Measurements from ENCODE around the gene SNTG2.

The SNTG2 gene

GRCh38 chr2:1125217-1125616, 174.6 kb downstream of the SNTG2 start:
- Histone ChIP-seq H2BK15ac (ENCODE audit: low read length) (no peak overlapping the region), H3K9me3 (replicated peaks in 1 of 2; ENCODE audit: control insufficient read depth in 2 of 2, insufficient read depth in 1 of 2, low read depth in 1 of 2, low read length in 2 of 2) (no peaks in the 10 kb centered on the region), H3K14ac (ENCODE audit: low read length) (no peak overlapping the region), H2AFZ (ENCODE audit: low read length) (no peak overlapping the region), H2BK120ac (ENCODE audit: low read depth, low read length) (no peak overlapping the region), H3K27ac (replicated peaks; ENCODE audit: low read length) (no peak overlapping the region), H3K79me1 (ENCODE audit: low read depth, low read length) (no peaks in the 10 kb centered on the region), H3K9ac (ENCODE audit: low read depth, low read length, poor library complexity) (no peak overlapping the region), H3K27me3 (ENCODE audit: control insufficient read depth in 3 of 3, insufficient read depth in 3 of 3, low read depth in 1 of 3, low read length in 3 of 3) (no peaks in the 10 kb centered on the region), H3K4me3 (ENCODE audit: low read length in 2 of 2) (no peak overlapping the region), H3K4me1 (ENCODE audit: control insufficient read depth in 2 of 2, insufficient read depth in 1 of 2, low read depth in 1 of 2, low read length in 2 of 2) (no peaks in the 10 kb centered on the region), H4K8ac (ENCODE audit: low read depth, low read length) (no peak overlapping the region), H2BK12ac (ENCODE audit: low read length) (no peak overlapping the region), H2BK5ac (ENCODE audit: low read length) (no peak overlapping the region), H2AK5ac (ENCODE audit: low read depth, low read length) (no peak overlapping the region), H3K36me3 (replicated peaks in 1 of 2; ENCODE audit: control insufficient read depth in 2 of 2, insufficient read depth in 2 of 2, low read length in 2 of 2) (no peaks in the 10 kb centered on the region), H3K18ac (ENCODE audit: low read length) (no peak overlapping the region), H4K91ac (ENCODE audit: low read depth, low read length, poor library complexity) (no peak overlapping the region), H3K4me2 (ENCODE audit: insufficient read depth, low read length, poor library complexity, severe bottlenecking) (no peak overlapping the region), H3K23ac (ENCODE audit: low read depth, low read length, poor library complexity) (no peak overlapping the region), H3K4ac (ENCODE audit: low read length) (no peak overlapping the region)
- WGBS, 2 donors (ENCODE audit: extremely low coverage in 2 of 2, insufficient read length in 2 of 2, insufficient replicate concordance in 1 of 2), result no CpG with 5 or more reads among the region's 1 CpG
- no peak for DNase-seq (ENCODE audit: low spot score)

- H2AFZ ChIP-seq (ENCODE audit: low read length), result no peak overlapping the region
- no CpG with 5 or more reads among the region's 3 CpGs for WGBS, 2 donors (ENCODE audit: extremely low coverage in 2 of 2, insufficient read length in 2 of 2, insufficient replicate concordance in 1 of 2)
- no peaks in the 10 kb centered on the region for H3K27me3 ChIP-seq (ENCODE audit: control insufficient read depth in 3 of 3, insufficient read depth in 3 of 3, low read depth in 1 of 3, low read length in 3 of 3)
- H4K8ac ChIP-seq (ENCODE audit: low read depth, low read length), result no peak overlapping the region
- H3K4ac ChIP-seq (ENCODE audit: low read length), result no peak overlapping the region
- no peak overlapping the region for H2AK5ac ChIP-seq (ENCODE audit: low read depth, low read length)
- H3K36me3 ChIP-seq (replicated peaks in 1 of 2; ENCODE audit: control insufficient read depth in 2 of 2, insufficient read depth in 2 of 2, low read length in 2 of 2), result no peaks in the 10 kb centered on the region
- H4K91ac ChIP-seq (ENCODE audit: low read depth, low read length, poor library complexity), result no peak overlapping the region
- H2BK120ac ChIP-seq (ENCODE audit: low read depth, low read length), result no peak overlapping the region
- H3K79me1 ChIP-seq (ENCODE audit: low read depth, low read length), result no peaks in the 10 kb centered on the region
- no peak overlapping the region for H3K18ac ChIP-seq (ENCODE audit: low read length)
- H2BK5ac ChIP-seq (ENCODE audit: low read length), result no peak overlapping the region
- no peak for DNase-seq (ENCODE audit: low spot score)
- H2BK12ac ChIP-seq (ENCODE audit: low read length), result no peak overlapping the region
- no peak overlapping the region for H2BK15ac ChIP-seq (ENCODE audit: low read length)
- no peaks in the 10 kb centered on the region for H3K4me1 ChIP-seq (ENCODE audit: control insufficient read depth in 2 of 2, insufficient read depth in 1 of 2, low read depth in 1 of 2, low read length in 2 of 2)
- H3K23ac ChIP-seq (ENCODE audit: low read depth, low read length, poor library complexity), result no peak overlapping the region
- no peaks in the 10 kb centered on the region for H3K9me3 ChIP-seq (replicated peaks in 1 of 2; ENCODE audit: control insufficient read depth in 2 of 2, insufficient read depth in 1 of 2, low read depth in 1 of 2, low read length in 2 of 2)
- no peak overlapping the region for H3K4me2 ChIP-seq (ENCODE audit: insufficient read depth, low read length, poor library complexity, severe bottlenecking)
- no peak overlapping the region for H3K9ac ChIP-seq (ENCODE audit: low read depth, low read length, poor library complexity)
- H3K4me3 ChIP-seq (ENCODE audit: low read length in 2 of 2), result no peak overlapping the region
- no peak overlapping the region for H3K27ac ChIP-seq (replicated peaks; ENCODE audit: low read length)
- H3K14ac ChIP-seq (ENCODE audit: low read length), result no peak overlapping the region
Observed at GRCh38 chr2:1125633-1126370, 175.2 kb downstream of the SNTG2 start.

GRCh38 chr2:1129982-1130381, 179.3 kb downstream of the SNTG2 start:
- no peak overlapping the region for H3K18ac ChIP-seq (ENCODE audit: low read length)
- peaks cover 0 to 3% of the 10 kb centered on the region in 2 donors for H3K4me1 ChIP-seq (ENCODE audit: control insufficient read depth in 2 of 2, insufficient read depth in 1 of 2, low read depth in 1 of 2, low read length in 2 of 2)
- H2AK5ac ChIP-seq (ENCODE audit: low read depth, low read length), result no peak overlapping the region
- no peak for DNase-seq (ENCODE audit: low spot score)
- H2BK120ac ChIP-seq (ENCODE audit: low read depth, low read length), result no peak overlapping the region
- H4K8ac ChIP-seq (ENCODE audit: low read depth, low read length), result no peak overlapping the region
- no peak overlapping the region for H3K4me3 ChIP-seq (ENCODE audit: low read length in 2 of 2)
- H3K9ac ChIP-seq (ENCODE audit: low read depth, low read length, poor library complexity), result no peak overlapping the region
- H2BK12ac ChIP-seq (ENCODE audit: low read length), result no peak overlapping the region
- H3K23ac ChIP-seq (ENCODE audit: low read depth, low read length, poor library complexity), result no peak overlapping the region
- H3K4ac ChIP-seq (ENCODE audit: low read length), result no peak overlapping the region
- H3K79me1 ChIP-seq (ENCODE audit: low read depth, low read length), result no peaks in the 10 kb centered on the region
- H3K9me3 ChIP-seq (replicated peaks in 1 of 2; ENCODE audit: control insufficient read depth in 2 of 2, insufficient read depth in 1 of 2, low read depth in 1 of 2, low read length in 2 of 2), result no peaks in the 10 kb centered on the region
- H2AFZ ChIP-seq (ENCODE audit: low read length), result no peak overlapping the region
- H3K36me3 ChIP-seq (replicated peaks in 1 of 2; ENCODE audit: control insufficient read depth in 2 of 2, insufficient read depth in 2 of 2, low read length in 2 of 2), result no peaks in the 10 kb centered on the region
- no peak overlapping the region for H3K14ac ChIP-seq (ENCODE audit: low read length)
- H3K27me3 ChIP-seq (ENCODE audit: control insufficient read depth in 3 of 3, insufficient read depth in 3 of 3, low read depth in 1 of 3, low read length in 3 of 3), result no peaks in the 10 kb centered on the region
- H3K4me2 ChIP-seq (ENCODE audit: insufficient read depth, low read length, poor library complexity, severe bottlenecking), result no peak overlapping the region
- H2BK5ac ChIP-seq (ENCODE audit: low read length), result no peak overlapping the region
- H2BK15ac ChIP-seq (ENCODE audit: low read length), result no peak overlapping the region
- H3K27ac ChIP-seq (replicated peaks; ENCODE audit: low read length), result no peak overlapping the region
- H4K91ac ChIP-seq (ENCODE audit: low read depth, low read length, poor library complexity), result no peak overlapping the region

GRCh38 chr2:1130922-1131321, 180.3 kb downstream of the SNTG2 start:
- Histone ChIP-seq H2AK5ac (ENCODE audit: low read depth, low read length) (no peak overlapping the region), H3K4me1 (ENCODE audit: control insufficient read depth in 2 of 2, insufficient read depth in 1 of 2, low read depth in 1 of 2, low read length in 2 of 2) (peaks cover 0 to 3% of the 10 kb centered on the region in 2 donors), H3K36me3 (replicated peaks in 1 of 2; ENCODE audit: control insufficient read depth in 2 of 2, insufficient read depth in 2 of 2, low read length in 2 of 2) (no peaks in the 10 kb centered on the region), H4K91ac (ENCODE audit: low read depth, low read length, poor library complexity) (no peak overlapping the region), H3K23ac (ENCODE audit: low read depth, low read length, poor library complexity) (no peak overlapping the region), H2BK15ac (ENCODE audit: low read length) (no peak overlapping the region), H2BK5ac (ENCODE audit: low read length) (no peak overlapping the region), H2BK12ac (ENCODE audit: low read length) (no peak overlapping the region), H4K8ac (ENCODE audit: low read depth, low read length) (no peak overlapping the region), H3K79me1 (ENCODE audit: low read depth, low read length) (no peaks in the 10 kb centered on the region), H3K27ac (replicated peaks; ENCODE audit: low read length) (no peak overlapping the region), H3K9ac (ENCODE audit: low read depth, low read length, poor library complexity) (no peak overlapping the region), H3K4ac (ENCODE audit: low read length) (no peak overlapping the region), H2BK120ac (ENCODE audit: low read depth, low read length) (no peak overlapping the region), H3K27me3 (ENCODE audit: control insufficient read depth in 3 of 3, insufficient read depth in 3 of 3, low read depth in 1 of 3, low read length in 3 of 3) (no peaks in the 10 kb centered on the region), H3K9me3 (replicated peaks in 1 of 2; ENCODE audit: control insufficient read depth in 2 of 2, insufficient read depth in 1 of 2, low read depth in 1 of 2, low read length in 2 of 2) (no peaks in the 10 kb centered on the region), H3K18ac (ENCODE audit: low read length) (no peak overlapping the region), H3K4me2 (ENCODE audit: insufficient read depth, low read length, poor library complexity, severe bottlenecking) (no peak overlapping the region), H3K4me3 (ENCODE audit: low read length in 2 of 2) (no peak overlapping the region), H2AFZ (ENCODE audit: low read length) (no peak overlapping the region), H3K14ac (ENCODE audit: low read length) (no peak overlapping the region)
- no CpG with 5 or more reads among the region's 2 CpGs for WGBS, 2 donors (ENCODE audit: extremely low coverage in 2 of 2, insufficient read length in 2 of 2, insufficient replicate concordance in 1 of 2)
- no peak for DNase-seq (ENCODE audit: low spot score)
